DMS 273 (cell line): ENCODE data around the gene MACROH2A1.

Experiments
- DNase-seq: peaks from one replicate; lab custom pipeline; 2025; ENCODE audit not compliant: unreplicated experiment; lab: John Stamatoyannopoulos, UW

Gene MACROH2A1

GRCh38 chr5:135357685-135358084, 41.3 kb downstream of the MACROH2A1 start:
- DNase-seq = no peak

- DNase-seq = no peak
Measured at GRCh38 chr5:135356522-135357318, 42.3 kb downstream of the MACROH2A1 start.

DNA sequence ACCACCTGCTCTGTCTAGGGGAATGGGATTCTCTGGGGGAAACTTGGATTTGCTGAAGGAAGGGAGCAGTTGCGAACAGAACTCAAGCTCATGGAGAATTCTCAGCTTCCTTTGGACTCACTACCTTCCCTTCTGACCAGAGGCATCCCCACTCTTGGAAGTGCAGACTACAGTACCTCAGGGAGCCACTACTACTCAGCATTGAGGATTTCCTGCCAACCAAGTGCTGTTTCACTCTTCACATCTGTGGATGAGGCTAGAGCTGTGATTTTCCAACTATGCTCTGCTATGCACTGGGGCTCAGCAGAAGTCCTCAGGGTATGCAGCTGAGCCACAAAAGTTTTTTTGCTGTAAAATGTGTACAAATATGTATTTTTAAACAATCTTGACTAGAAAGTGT, 43.9 kb downstream of the MACROH2A1 start:
- DNase-seq = no peak

GRCh38 chr5:135353952-135354721, 44.9 kb downstream of the MACROH2A1 start:
- DNase-seq = no peak

DNA sequence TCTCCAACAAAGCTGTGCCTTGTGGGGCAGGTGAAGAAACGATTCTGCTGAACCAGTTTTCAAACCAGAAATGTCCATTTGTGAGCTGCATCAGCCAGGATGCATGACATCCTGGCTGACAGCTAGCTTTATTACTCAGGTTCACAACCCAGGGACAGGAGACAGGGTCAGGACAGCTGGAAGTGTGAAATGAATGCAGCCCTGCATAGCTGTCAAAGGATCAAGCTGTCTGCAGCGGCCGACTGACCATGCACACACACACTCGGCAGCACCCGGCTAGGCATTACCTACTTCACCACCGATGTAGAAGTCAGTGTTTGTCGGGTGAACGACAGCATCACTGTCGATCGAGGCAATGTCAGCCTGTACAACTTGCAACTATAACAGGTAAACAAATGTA, 48.5 kb downstream of the MACROH2A1 start:
- DNase-seq = no peak

- DNase-seq = no peak
Measured at GRCh38 chr5:135349886-135350285, 49.1 kb downstream of the MACROH2A1 start.

GRCh38 chr5:135349451-135349850, 49.6 kb downstream of the MACROH2A1 start:
- DNase-seq = no peak

GRCh38 chr5:135348918-135349317, 50.1 kb downstream of the MACROH2A1 start:
- no peak for DNase-seq

DNA sequence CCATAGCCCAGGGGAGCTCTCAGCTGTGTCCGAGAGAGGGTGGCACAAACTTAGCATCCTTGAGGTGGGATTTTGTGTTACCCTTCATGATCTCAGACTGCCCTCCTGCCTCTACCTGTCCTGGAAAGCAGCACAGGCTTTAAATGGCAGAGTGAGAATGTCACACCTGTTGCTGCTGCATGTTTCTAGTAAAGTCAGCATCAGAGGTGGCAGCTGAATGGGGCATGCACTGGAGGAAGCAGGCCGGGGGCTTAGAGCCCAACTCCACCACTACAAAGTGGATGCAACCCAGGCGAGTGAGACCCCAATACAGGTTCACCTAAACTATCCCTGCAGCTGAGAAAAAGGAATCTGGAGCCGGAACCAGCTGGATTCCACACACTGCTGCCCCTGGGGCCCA, 51.6 kb downstream of the MACROH2A1 start:
- DNase-seq = no peak

GRCh38 chr5:135345956-135346731, 52.9 kb downstream of the MACROH2A1 start:
- no peak for DNase-seq

- DNase-seq = no peak
Measured at GRCh38 chr5:135344349-135344748, 54.7 kb downstream of the MACROH2A1 start.

GRCh38 chr5:135343413-135343812, 55.6 kb downstream of the MACROH2A1 start:
- DNase-seq = no peak

DNA sequence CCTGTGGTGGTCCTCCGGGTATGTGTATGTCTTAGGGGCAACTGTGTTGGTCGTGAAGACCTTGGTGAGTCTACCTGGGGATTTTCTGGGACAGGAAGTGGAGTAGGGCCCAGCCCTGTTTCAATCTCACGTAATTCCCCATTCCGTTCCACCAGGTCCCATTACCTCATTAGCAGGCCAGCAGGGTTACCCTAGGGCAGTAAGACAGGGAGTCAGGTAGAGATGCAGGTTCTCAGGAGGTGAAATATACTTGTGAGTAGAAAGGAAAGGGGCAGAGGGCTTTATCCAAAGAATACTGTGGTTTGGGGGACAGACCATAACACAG, 56.5 kb downstream of the MACROH2A1 start:
- DNase-seq = no peak

GRCh38 chr5:135341696-135342550, 57.1 kb downstream of the MACROH2A1 start:
- no peak for DNase-seq

DNA sequence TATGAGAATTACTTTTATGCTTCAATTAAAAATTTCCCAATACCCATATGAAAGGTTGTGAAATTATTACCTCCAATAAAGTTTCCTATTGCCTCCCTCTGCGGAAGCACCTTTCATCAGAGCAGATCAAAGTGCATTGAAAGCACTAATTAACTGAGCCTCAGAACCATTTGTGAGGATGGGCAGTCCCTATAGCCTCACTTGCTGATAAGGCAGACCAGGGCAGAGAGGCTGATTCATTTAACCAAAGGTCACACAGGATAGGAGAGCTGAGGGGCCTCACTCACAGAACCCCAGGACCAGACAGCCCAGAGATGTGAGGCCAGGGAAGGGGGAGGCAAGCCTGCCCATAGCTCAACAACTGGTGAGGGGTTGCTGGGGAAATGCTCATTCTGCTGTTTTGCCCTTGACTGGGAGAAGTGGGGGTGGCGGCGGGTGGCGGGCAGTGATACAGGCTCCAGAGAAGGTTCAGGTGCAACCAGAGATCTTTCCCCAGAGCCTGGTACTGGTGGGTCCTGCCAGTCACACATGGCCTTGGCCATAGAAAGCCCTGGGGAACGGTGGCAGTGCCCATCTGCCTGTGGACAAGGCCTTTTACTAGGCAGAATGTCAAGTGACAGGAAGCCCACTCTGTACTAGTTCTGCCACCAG, 57.9 kb downstream of the MACROH2A1 start:
- no peak for DNase-seq

DNA sequence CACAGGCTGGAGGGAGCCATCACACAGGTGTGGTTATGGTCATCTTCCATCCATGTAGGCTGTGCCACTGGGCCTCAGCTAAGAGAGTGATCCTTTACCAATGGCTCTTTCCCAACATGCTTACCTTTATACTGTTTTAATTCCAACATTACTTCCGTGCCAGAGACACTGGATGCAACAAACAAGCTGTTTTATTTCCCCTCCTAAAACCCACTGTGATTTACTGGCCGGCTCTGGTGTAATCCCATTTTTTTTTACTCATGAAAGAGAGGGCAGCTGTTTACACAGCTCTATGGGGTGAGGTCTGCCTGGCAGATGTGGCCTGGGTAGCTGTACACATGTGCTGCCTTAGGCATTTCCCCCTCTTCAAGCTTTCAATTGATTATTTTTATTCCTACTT, 58.5 kb downstream of the MACROH2A1 start:
- no peak for DNase-seq

DNA sequence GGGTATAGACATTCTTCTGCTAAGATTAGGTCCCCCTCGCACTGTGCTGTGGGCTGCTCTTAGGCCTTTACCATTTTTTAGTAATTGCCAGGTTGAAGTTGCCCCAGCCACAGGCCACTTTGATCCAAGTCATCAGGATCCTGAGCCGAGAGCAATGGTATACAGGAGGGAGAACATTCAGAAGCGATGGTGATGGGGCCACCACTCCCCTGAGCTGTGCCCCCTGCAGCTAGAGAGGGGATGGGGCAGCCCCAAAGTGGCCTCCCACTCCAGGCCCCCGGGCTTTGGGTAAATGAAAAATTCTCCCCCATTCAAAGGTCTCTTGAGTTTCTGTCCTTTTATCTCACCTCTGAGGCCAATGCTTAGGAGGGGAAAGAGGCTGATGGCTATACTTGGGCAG, 59.4 kb downstream of the MACROH2A1 start:
- DNase-seq = no peak

DNA sequence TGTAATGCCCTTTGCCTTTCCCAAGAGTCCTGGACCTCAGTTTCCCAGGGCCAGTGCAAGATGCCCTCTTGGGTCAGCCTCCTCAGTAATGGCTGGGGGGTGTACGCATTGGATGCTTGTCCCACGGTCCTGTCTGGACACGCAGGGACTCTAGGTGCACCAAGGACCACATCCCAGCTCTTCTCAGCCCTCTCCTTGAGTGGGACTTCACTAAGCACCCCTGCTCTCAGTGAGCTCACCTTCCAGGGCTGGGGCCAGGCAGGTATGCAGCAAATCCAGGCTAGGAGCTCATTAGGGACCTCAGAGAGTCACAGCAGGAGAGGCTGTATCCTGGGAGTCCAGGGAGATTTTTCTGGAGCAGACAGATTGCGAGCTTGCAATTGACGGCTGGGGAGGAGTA, 59.8 kb downstream of the MACROH2A1 start:
- no peak for DNase-seq

GRCh38 chr5:135337064-135337463, 62.0 kb downstream of the MACROH2A1 start:
- DNase-seq = peak; percentile 46
